Adrenal gland (tissue), 5 donors: Measurements from ENCODE around the gene TSKU.

Experiments used
- POLR2A ChIP-seq, 2 donors: fragments of 450-650 bp; IDR thresholded peaks; one replicate each; pipeline ENCODE4 v1.6.1; 2017; ENCODE audit warnings: antibody characterized with exemption in 2 of 2, mild to moderate bottlenecking in 2 of 2, moderate library complexity in 1 of 2
- TF ChIP-seq, protein P1 (sequence below), 6 experiments: fragments of 450-650 bp in 4 of 6; fragments of 200-600 bp in 2 of 6; sonication (generic) in 1 of 6; IDR thresholded peaks; 1 replicate in 5 of 6; 2 replicates in 1 of 6; pipeline versions ENCODE4 v1.5.1 to v1.8.0; 2016 to 2021; ENCODE audit warnings: antibody characterized with exemption in 6 of 6, mild to moderate bottlenecking in 2 of 6, moderate library complexity in 1 of 6
- donor health status: DM: no; HTN: no; CAD: no.

DNA sequence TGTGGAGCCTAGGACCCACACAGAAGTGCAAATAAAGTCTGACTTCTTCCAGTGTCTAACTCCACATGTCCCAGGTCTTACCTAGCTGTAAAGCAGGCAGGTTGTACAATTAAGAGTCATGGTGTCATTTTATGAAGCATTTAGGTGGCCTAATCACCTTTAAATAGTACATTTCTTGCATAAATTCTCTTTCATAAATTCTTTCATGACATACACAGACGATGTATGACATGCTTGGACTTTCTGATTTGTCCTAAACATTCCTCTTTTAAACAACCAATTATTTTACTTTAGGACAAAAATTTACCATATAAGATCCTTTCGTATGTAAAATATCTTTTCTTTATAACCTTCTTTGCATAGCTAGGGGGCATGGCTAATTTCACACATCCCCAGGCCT is 31.3 kb downstream of the TSKU start:
- TF ChIP-seq, protein P1, sequence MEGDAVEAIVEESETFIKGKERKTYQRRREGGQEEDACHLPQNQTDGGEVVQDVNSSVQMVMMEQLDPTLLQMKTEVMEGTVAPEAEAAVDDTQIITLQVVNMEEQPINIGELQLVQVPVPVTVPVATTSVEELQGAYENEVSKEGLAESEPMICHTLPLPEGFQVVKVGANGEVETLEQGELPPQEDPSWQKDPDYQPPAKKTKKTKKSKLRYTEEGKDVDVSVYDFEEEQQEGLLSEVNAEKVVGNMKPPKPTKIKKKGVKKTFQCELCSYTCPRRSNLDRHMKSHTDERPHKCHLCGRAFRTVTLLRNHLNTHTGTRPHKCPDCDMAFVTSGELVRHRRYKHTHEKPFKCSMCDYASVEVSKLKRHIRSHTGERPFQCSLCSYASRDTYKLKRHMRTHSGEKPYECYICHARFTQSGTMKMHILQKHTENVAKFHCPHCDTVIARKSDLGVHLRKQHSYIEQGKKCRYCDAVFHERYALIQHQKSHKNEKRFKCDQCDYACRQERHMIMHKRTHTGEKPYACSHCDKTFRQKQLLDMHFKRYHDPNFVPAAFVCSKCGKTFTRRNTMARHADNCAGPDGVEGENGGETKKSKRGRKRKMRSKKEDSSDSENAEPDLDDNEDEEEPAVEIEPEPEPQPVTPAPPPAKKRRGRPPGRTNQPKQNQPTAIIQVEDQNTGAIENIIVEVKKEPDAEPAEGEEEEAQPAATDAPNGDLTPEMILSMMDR (IDR thresholded peaks at IDR 0.05), result no peak
- no peak for TF ChIP-seq POLR2A (IDR thresholded peaks at IDR 0.05)
